K562 (cell line): ENCODE results near the gene TRMT2B. TPM values are rescaled to one million over a fixed set of nuclear protein-coding genes. Genes with fewer than 3 reads are reported as not detected.
A peak's percentile ranks its signal among the peaks of the same experiment; 100 is the strongest.

Source experiments
- CEBPB ChIP-seq: fragments of 450-650 bp; IDR thresholded peaks from 2 replicates; pipeline ENCODE4 v1.6.1; 2016; ENCODE audit warnings: missing genetic modification characterization, missing compliant biosample characterization
- CREB1 ChIP-seq, 2 experiments: sonication (generic) in 1 of 2; formaldehyde crosslinking in 1 of 2; IDR thresholded peaks; 2 replicates each; pipeline versions ENCODE4 v1.6.1 to v1.8.0; 2012 to 2022; ENCODE audit warnings: inconsistent platforms in 1 of 2, mild to moderate bottlenecking in 1 of 2, missing genetic modification reagents in 1 of 2, moderate library complexity in 1 of 2
- DPF2 ChIP-seq: fragments of 450-650 bp; IDR thresholded peaks from 2 replicates; pipeline ENCODE4 v1.6.1; 2016
- EP300 ChIP-seq: IDR thresholded peaks from 2 replicates; pipeline ENCODE4 v1.6.1; 2012; ENCODE audit warnings: low read length, improper control_type of control experiment
- HDAC1 ChIP-seq, 2 experiments: fragments of 450-650 bp; IDR thresholded peaks; 2 replicates each; pipeline ENCODE4 v1.6.1; 2016 to 2017; ENCODE audit warnings: inconsistent platforms in 1 of 2, mild to moderate bottlenecking in 1 of 2, moderate library complexity in 1 of 2
- HLTF ChIP-seq: fragments of 450-650 bp; IDR thresholded peaks from 2 replicates; pipeline ENCODE4 v1.6.1; 2016
- HMG20A ChIP-seq: fragments of 450-650 bp; formaldehyde crosslinking; conservative IDR thresholded peaks from 2 replicates; pipeline ENCODE4 v1.4.0; 2020; ENCODE audit warnings: mild to moderate bottlenecking, mixed read lengths
- HMG20B ChIP-seq: fragments of 250-450 bp; sonication (Bioruptor Pico); IDR thresholded peaks from 2 replicates; pipeline ENCODE4 v1.5.0; 2021; ENCODE audit warnings: mild to moderate bottlenecking
- MEIS2 ChIP-seq: fragments of 450-650 bp; IDR thresholded peaks from 2 replicates; pipeline ENCODE4 v1.6.1; 2014; ENCODE audit warnings: mild to moderate bottlenecking; ENCODE audit not compliant: partially characterized antibody
- NCOA1 ChIP-seq: fragments of 450-650 bp; IDR thresholded peaks from 2 replicates; pipeline ENCODE4 v1.6.1; 2016; ENCODE audit warnings: low read depth
- NCOA6 ChIP-seq: fragments of 450-650 bp; IDR thresholded peaks from 2 replicates; pipeline ENCODE4 v1.6.1; 2017; ENCODE audit warnings: mild to moderate bottlenecking
- POLR2H ChIP-seq: IDR thresholded peaks from 2 replicates; pipeline ENCODE4 v1.6.1; 2016; ENCODE audit warnings: missing genetic modification characterization, low read depth, mild to moderate bottlenecking, control low read depth, missing compliant biosample characterization, moderate library complexity
- U2AF1 ChIP-seq: fragments of 200-400 bp; formaldehyde crosslinking; optimal IDR thresholded peaks from 2 replicates; pipeline ENCODE3; 2017; ENCODE audit warnings: mild to moderate bottlenecking, low read depth, low read length, moderate library complexity
- ZNF184 ChIP-seq: sonication (generic); formaldehyde crosslinking; IDR thresholded peaks from 2 replicates; pipeline ENCODE4 v1.5.0; 2020; ENCODE audit warnings: missing genetic modification reagents
- ZNF764 ChIP-seq: fragments of 250-450 bp; sonication (Bioruptor Pico); IDR thresholded peaks from 2 replicates; pipeline ENCODE4 v1.4.0; 2020; ENCODE audit warnings: low read depth, mild to moderate bottlenecking, moderate library complexity
- polyA plus RNA-seq, 8 experiments: library from polyadenylated mRNA; depleted of rRNA in 4 of 8; stranded (reverse) in 5 of 8; unstranded in 3 of 8; fragments of >200 nt; fragmentation: Nextera tagmentation in 2 of 8; fragmentation: Illumina TruSeq in 1 of 8; extraction: Ambion mirVana in 2 of 8; extraction: Trizol in 1 of 8; gene quantifications; 2 replicates each; pipeline versions ENCODE4 v1.2.1 to v1.2.3, GENCODE V29; 2011 to 2014; ENCODE audit warnings: inconsistent platforms in 1 of 8, missing spikeins in 1 of 8
- total RNA-seq, 7 experiments: library from RNA; depleted of rRNA in 6 of 7; stranded (reverse); fragments of >200 nt in 6 of 7; fragmentation: Illumina TruSeq in 2 of 7; extraction: Trizol in 2 of 7; gene quantifications; 2 replicates each; pipeline versions ENCODE4 v1.2.1 to v1.2.3, GENCODE V29; 2011 to 2021; ENCODE audit warnings: low replicate concordance in 1 of 7
- TF ChIP-seq, protein P1 (sequence below): sonication (generic); formaldehyde crosslinking; IDR thresholded peaks from 2 replicates; pipeline ENCODE4 v1.8.0; 2022; ENCODE audit warnings: mild to moderate bottlenecking, low read depth, missing genetic modification reagents
- TF ChIP-seq, protein P2 (sequence below): fragments of 450-650 bp; IDR thresholded peaks from 2 replicates; pipeline ENCODE4 v1.6.1; 2018; ENCODE audit not compliant: partially characterized antibody
- TF ChIP-seq, protein P3 (sequence below), 2 experiments: IDR thresholded peaks; 2 replicates each; pipeline ENCODE4 v1.6.1; 2012; ENCODE audit warnings: improper control_type of control experiment in 2 of 2, low read depth in 2 of 2, low read length in 2 of 2, borderline replicate concordance in 1 of 2
- TF ChIP-seq, protein P4 (sequence below): fragments of 250-450 bp; sonication (Bioruptor Pico); IDR thresholded peaks from 2 replicates; pipeline ENCODE4 v1.4.0; 2020; ENCODE audit warnings: mild to moderate bottlenecking

Gene TRMT2B
- total and polyA plus RNA-seq, 9 of the 15 experiments (the other 6 are each of a cell fraction or from before 2014, with no cell fraction given): 3.9 to 23.4 (median 18.1) TPM

DNA sequence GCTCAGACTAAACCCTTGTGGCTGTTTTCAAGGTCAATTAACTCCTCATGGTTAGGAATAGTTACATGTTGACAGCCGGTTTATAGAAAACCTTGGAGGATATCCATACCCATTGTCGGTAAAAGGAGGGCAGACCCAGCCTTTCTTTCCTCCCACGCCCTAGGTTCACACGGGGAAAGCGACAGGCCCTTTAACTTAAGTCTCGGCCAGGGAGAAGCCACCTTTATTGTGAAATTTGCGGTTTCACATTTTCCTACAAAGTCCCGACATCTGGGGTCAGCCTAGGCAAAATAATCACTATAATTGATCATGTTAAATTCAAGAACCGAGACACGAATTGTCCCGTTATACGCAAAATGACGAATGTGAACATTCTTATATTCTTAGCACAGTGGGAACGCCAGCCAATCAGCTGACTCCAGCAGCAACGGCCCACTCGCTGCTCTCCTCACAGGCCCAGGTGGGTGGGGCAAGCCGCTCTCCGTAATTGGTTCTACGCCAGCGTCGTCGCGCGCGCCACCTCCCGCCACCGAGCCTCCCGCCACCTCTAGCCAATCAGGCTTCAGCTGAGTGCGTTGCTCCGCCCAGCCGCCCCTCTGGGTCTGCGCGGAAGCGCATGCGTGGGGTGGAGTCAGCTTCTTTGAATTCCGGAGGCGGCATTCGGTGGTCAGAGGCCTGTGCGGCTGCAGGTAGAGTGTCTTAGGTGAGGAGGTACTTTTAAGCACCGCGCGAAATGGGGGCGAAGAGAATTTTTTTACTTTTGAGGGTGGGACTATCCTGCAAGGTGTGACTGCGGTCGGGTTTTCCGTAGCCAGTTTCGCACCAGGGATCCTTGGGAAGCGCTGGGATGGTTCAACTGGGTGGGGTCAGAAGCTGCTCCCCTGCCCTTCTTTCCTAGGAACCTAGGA is 45.9 kb upstream of the TRMT2B start, which contains the start of gene CENPI (continued):
- TF ChIP-seq, protein P1, sequence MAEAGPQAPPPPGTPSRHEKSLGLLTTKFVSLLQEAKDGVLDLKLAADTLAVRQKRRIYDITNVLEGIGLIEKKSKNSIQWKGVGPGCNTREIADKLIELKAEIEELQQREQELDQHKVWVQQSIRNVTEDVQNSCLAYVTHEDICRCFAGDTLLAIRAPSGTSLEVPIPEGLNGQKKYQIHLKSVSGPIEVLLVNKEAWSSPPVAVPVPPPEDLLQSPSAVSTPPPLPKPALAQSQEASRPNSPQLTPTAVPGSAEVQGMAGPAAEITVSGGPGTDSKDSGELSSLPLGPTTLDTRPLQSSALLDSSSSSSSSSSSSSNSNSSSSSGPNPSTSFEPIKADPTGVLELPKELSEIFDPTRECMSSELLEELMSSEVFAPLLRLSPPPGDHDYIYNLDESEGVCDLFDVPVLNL: peak; percentile 95
- TF ChIP-seq HMG20A (CRISPR knock-in tag) (no peak), NCOA1 (no peak; the same call in 1 of the 2 replicates), CREB1 (IDR thresholded peaks at IDR 0.05) (peak; percentile 71), CREB1 (CRISPR knock-in tag; IDR thresholded peaks at IDR 0.05) (peak; percentile 54; the same call in 1 of the 2 replicates), ZNF764 (CRISPR knock-in tag) (no peak), MEIS2 (peak; percentile 82), U2AF1 (no peak), HLTF (no peak), CEBPB (tag) (peak; percentile 66), POLR2H (peak; percentile 43; the same call in 1 of the 2 replicates), HDAC1 (IDR thresholded peaks at IDR 0.05) (peak in 1 of 2 experiments; percentile 71; a peak in 2 of 4 replicates), NCOA6 (no peak), DPF2 (no peak), HMG20B (CRISPR knock-in tag) (no peak), ZNF184 (CRISPR knock-in tag) (no peak), EP300 (peak; percentile 50; the same call in 1 of the 2 replicates)
- TF ChIP-seq, protein P2, sequence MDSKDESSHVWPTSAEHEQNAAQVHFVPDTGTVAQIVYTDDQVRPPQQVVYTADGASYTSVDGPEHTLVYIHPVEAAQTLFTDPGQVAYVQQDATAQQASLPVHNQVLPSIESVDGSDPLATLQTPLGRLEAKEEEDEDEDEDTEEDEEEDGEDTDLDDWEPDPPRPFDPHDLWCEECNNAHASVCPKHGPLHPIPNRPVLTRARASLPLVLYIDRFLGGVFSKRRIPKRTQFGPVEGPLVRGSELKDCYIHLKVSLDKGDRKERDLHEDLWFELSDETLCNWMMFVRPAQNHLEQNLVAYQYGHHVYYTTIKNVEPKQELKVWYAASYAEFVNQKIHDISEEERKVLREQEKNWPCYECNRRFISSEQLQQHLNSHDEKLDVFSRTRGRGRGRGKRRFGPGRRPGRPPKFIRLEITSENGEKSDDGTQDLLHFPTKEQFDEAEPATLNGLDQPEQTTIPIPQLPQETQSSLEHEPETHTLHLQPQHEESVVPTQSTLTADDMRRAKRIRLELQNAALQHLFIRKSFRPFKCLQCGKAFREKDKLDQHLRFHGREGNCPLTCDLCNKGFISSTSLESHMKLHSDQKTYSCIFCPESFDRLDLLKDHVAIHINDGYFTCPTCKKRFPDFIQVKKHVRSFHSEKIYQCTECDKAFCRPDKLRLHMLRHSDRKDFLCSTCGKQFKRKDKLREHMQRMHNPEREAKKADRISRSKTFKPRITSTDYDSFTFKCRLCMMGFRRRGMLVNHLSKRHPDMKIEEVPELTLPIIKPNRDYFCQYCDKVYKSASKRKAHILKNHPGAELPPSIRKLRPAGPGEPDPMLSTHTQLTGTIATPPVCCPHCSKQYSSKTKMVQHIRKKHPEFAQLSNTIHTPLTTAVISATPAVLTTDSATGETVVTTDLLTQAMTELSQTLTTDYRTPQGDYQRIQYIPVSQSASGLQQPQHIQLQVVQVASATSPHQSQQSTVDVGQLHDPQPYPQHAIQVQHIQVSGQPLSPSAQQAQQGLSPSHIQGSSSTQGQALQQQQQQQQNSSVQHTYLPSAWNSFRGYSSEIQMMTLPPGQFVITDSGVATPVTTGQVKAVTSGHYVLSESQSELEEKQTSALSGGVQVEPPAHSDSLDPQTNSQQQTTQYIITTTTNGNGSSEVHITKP: peak; percentile 51
- TF ChIP-seq, protein P3, sequence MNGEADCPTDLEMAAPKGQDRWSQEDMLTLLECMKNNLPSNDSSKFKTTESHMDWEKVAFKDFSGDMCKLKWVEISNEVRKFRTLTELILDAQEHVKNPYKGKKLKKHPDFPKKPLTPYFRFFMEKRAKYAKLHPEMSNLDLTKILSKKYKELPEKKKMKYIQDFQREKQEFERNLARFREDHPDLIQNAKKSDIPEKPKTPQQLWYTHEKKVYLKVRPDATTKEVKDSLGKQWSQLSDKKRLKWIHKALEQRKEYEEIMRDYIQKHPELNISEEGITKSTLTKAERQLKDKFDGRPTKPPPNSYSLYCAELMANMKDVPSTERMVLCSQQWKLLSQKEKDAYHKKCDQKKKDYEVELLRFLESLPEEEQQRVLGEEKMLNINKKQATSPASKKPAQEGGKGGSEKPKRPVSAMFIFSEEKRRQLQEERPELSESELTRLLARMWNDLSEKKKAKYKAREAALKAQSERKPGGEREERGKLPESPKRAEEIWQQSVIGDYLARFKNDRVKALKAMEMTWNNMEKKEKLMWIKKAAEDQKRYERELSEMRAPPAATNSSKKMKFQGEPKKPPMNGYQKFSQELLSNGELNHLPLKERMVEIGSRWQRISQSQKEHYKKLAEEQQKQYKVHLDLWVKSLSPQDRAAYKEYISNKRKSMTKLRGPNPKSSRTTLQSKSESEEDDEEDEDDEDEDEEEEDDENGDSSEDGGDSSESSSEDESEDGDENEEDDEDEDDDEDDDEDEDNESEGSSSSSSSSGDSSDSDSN (IDR thresholded peaks at IDR 0.05; ENCODE audit: borderline replicate concordance in 1 of 2, low read depth in 2 of 2, low read length in 2 of 2): no peak
- TF ChIP-seq, protein P4, sequence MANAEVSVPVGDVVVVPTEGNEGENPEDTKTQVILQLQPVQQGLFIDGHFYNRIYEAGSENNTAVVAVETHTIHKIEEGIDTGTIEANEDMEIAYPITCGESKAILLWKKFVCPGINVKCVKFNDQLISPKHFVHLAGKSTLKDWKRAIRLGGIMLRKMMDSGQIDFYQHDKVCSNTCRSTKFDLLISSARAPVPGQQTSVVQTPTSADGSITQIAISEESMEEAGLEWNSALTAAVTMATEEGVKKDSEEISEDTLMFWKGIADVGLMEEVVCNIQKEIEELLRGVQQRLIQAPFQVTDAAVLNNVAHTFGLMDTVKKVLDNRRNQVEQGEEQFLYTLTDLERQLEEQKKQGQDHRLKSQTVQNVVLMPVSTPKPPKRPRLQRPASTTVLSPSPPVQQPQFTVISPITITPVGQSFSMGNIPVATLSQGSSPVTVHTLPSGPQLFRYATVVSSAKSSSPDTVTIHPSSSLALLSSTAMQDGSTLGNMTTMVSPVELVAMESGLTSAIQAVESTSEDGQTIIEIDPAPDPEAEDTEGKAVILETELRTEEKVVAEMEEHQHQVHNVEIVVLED (CRISPR knock-in tag): peak; percentile 79
